Measurements from ENCODE around the gene SVOPL. TPM values are rescaled to one million over a fixed set of nuclear protein-coding genes. Genes with fewer than 3 reads are reported as not detected.
A peak's percentile ranks its signal among the peaks of the same experiment; 100 is the strongest.
"Not testable (repeated sequence)": the region's sequence is repeated elsewhere in the genome, so short reads cannot be mapped to it uniquely, and the experiment has no call there.

Gene SVOPL
- polyA plus RNA-seq, 4 donors: 2.3 to 5.1 (median 2.9) TPM

DNA sequence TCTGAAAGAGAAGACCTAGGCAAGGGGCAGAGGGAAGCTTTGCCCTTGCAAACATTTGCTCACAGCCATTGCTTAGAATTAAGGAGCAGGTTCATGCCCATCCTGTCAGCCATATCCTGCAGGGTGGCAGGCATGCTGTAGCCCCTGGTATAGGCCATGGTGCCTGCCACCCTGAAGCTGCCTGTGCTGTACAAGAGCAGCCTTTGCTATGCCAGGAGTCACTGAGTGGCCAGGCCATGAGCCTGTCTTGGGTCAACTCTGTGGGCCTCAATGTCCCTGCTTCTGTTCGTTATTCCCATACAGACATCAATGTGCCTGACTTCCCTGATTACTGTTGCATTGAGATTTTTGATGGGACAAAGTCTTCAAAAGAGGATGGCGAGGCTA lies 368 bp upstream of the SVOPL start:
- DNase-seq (ENCODE audit: low read depth in 4 of 4, low spot score in 3 of 4): no peak

DNA sequence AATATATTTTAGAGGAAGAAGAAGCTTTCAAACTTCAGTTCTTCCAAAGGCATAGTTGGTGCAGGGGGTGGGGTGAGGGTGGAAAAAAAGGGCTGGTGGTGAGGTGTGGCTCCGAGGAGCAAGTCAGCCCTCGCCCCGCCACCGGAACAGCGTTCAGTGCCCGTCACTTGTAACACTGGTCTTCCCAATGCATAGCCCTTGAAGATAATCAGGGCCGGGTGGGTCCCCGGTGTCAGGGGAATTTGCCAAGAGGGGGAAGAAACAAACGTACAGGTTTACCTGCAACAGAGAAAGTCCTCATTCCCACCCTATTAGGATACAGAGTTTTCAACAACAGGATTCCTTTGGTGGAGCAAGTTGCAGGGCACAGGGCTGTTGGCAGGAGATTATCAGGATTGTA lies 1.5 kb downstream of the SVOPL start:
- no peak for DNase-seq (ENCODE audit: low read depth in 4 of 4, low spot score in 3 of 4)

DNA sequence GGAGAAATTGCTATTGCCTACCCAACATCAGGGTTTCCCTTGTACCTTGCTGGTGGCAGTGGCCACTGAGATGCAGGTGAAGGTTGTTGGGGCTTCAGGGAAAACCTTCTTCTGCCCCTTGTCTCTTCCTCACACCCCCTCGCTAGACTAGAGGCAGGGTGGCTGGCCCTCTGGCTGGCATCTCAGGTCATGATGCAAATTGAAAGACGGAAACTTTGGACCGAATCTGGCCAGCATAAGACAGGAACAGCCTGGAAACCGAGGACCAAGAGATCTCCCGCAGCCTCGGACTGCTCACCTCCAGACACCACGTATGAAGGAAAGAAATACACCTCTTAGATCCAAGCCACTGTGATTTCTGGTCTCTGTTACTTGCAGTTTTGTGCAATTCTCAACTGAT lies 2.9 kb downstream of the SVOPL start:
- DNase-seq (ENCODE audit: low read depth in 4 of 4, low spot score in 3 of 4): no peak

DNA sequence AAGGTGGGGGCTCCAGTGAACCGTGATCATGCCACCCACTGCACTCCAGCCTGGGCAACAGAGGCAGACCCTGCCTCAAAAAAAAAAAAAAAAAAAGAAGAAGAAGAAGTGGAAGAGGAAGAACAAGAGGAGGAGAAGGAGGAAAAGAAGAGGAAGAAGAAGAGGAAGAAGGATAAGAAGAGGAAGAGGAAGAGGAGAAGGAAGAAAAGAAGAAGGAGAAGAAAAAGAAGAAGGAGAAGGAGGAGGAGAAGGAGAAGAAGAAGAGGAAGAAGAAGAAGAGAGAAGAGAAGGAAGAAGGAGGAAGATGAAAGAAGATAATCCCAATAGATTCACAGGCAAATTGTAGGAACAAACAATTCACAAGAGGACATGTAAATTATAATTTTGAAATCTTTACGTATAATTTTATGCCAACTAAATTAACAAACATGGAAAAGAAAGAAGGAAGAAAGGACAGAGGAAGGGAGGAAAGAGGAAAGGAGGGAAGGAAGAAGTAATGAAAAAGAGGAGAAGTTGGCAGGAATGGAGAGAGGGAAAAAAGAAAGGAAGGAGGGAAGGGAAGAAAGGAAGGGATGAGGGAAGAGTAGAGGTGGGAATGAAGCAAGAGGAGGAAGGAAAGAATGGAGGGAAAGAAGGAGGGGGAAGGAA lies 3.5 kb downstream of the SVOPL start:
- DNase-seq (ENCODE audit: low read depth in 4 of 4, low spot score in 3 of 4): no peak

DNA sequence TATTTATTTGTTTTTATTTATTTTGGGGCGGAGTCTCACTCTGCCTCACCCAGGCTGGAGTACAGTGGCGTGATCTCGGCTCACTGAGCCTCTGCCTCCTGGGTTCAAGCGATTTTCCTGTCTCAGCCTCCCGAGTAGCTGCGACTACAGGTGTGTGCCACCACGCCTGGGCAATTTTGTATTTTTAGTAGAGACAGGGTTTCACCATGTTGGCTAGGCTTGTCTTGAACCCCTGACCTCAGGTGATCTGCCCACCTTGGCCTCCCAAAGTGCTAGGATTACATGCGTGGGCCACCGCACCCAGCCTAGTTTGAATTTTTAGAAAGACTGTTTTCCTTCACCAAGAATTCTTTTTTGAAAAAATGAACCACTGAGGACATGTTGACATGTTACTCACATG lies 5.4 kb downstream of the SVOPL start:
- DNase-seq (ENCODE audit: low read depth in 4 of 4, low spot score in 3 of 4): not testable (repeated sequence)

DNA sequence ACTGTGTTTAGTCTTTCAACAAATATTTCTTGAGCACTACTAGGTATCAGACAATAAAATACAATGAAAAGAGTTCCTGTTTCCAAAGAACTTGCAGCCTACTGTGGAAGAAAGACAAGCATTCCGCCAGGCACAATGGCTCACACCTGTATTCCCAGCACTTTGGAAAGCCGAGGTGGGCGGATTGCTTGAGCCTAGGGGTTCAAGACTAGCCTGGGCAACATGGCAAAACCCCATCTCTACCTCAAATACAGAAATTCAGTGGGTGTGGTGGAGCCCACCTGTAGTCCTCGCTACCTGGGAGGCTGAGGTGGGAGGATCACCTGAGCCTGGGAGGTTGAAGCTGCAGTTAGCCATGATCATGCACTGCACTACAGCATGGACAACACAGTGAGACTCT lies 6.1 kb downstream of the SVOPL start:
- no peak for DNase-seq (ENCODE audit: low read depth in 4 of 4, low spot score in 3 of 4)

DNA sequence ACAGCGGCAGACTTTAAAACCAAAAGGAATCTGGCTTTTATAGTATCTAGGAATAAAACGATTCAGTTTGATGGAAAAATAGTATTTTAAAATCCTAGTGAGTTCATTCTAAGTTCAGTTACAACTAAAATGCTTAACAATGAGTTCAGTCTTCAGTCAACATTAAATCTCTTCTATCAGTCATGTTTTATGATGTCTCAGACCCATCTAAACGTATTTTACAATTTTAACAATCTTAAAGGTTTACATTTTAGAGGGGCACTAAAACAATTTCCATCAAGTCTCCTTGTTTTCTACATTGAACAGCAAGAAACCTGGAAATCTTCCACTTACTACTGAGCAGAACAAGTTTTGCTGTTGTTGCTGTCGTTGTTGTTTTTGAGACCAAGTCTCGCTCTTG lies 10.0 kb downstream of the SVOPL start:
- peak in 2 of 4 donors; percentile 26 to 56 for DNase-seq (ENCODE audit: low read depth in 4 of 4, low spot score in 3 of 4)

DNA sequence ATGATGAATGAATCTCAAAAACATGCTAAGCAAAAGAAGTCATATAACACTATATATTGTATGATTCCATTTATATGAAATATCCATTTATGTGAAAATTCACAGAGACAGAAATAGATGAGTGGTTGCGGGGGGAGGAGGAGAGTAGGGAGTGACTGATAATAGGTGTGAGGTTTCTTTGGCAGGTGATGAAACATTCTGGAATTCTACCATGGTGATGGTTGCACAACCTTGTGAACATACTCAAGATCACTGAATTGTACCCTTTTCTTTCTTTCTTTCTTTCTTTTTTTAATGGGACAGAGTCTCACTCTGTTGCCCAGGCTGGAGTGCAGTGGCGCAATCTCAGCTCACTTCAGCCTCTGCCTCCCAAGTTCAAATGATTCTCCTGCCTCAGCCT lies 10.7 kb downstream of the SVOPL start:
- no peak for DNase-seq (ENCODE audit: low read depth in 4 of 4, low spot score in 3 of 4)

DNA sequence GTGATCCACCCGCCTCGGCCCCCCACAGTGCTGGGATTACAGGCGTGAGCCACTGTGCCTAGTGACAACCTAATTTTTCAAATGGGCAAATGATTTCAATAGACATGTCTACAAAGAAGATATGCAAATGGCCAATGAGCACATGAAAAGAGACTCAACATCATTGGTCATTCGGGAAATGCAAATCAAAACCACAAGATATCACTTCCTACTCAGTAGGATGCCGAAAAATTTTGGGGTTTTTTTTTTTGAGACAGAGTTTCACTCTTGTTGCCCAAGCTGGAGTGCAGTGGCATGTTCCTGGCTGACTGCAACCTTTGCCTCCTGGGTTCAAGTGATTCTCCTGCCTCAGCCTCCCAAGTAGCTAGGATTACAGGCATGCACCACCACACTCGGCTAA lies 13.1 kb downstream of the SVOPL start:
- not testable (repeated sequence) for DNase-seq (ENCODE audit: low read depth in 4 of 4, low spot score in 3 of 4)

DNA sequence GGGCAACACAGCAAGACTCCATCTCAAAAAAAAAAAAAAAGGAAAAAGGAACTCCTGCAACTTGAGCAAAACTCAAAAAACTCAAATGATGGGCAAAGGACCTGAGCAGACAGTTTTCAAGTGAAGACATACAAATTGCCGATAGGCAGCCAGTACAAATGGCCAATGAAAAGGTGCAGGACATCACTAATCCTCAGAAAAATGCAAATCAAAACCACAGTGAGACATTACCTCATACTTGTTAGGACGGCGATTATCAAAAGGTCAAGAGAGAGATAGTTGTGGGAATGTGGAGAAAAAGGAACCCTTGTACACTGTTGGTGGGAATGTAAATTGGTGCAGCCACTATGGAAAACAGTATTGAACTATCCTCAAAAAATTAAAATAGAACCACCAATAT lies 16.8 kb downstream of the SVOPL start:
- no peak for DNase-seq (ENCODE audit: low read depth in 4 of 4, low spot score in 3 of 4)

DNA sequence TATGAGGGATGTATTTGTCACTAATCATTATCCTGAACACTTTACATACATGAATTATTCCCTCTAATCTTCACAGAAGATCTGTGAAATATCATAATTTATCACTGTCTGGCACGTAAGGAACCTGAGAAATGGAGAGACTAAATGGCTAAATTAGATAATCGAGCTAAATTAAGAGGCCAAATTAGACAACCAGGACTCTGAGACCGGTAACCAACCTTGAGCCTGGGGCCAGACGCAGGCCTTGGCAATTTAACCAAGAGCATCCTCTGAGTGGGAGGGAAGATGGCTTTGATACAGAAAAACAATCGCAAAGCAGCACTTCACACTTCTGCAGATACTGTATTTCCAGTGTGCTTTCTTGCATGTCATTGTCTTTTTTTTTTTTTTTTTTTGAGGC lies 21.4 kb downstream of the SVOPL start:
- no peak for DNase-seq (ENCODE audit: low read depth in 4 of 4, low spot score in 3 of 4)

DNA sequence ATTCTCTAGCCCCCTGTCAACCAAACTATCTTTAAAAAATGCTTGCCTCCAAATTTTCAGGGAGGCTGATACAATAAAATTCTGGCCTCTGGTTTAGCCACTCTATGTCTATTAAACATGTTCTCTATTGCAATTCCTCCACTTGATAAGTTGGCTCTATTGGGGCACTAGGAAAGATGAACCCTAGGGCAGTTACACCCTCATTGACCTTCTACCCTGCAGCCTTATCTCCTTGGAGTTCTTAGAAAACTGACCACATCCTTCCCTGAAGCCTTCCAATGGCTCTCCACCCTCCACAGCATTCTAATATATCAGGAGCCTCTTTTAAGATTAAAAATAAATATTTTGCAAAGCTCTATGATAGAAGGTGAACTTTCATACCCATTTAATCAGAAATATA lies 30.6 kb downstream of the SVOPL start:
- no peak for DNase-seq (ENCODE audit: low read depth in 4 of 4, low spot score in 3 of 4)

DNA sequence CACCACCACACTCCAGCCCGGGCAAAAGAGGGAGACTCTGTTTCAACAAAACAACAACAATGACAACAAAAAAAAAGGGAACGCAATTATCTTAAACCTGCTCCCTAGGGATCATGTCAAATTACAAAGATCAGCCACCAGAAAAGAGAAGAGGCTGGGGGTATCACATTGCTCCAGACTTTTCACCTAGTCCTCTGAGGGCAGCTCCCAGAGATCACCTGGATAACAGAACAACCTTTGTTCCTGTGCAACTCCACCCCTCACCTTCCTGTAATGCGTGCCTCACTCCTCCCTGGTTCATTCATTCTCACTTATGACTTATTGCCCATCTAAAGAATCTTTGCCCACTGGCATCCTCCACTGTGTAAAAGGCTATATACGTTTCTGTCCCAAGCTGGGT lies 31.8 kb downstream of the SVOPL start:
- no peak for DNase-seq (ENCODE audit: low read depth in 4 of 4, low spot score in 3 of 4)

DNA sequence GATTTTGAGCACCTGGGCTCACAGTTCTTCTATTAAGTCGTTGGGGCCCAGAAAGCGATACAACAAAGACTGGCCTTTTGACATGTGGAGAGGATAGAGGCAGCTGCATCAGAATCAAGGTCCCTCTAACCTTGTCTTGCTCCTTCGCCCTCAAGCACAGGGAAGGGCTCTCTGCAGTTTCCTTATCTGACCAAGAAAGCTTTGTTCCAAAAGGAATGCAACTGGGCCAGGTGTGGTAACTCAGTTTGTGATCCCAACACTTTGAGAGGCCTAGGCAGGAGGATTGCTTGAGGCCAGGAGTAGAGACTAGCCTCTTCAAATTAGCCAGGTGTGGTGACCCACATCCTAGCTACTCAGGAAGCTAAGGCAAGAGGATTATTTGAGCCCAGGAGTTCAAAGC lies 32.2 kb downstream of the SVOPL start:
- DNase-seq (ENCODE audit: low read depth in 4 of 4, low spot score in 3 of 4): no peak

DNA sequence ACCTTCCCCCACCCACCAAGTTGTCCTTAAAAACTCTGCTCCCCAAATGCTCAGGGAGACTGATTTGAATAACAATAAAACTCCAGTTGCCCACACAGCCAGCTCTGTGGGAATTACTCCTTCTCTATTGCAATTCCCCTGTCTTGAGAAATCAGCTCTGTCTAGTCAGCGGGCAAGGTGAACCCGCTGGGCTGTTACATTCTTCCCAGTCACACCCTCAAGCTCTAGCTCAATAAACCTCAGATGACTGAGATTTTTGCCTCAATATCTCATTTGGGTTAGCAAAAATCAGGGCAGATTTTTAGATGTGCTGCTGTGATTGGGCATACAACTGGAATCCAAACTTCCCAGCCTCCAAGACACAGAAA lies 32.9 kb downstream of the SVOPL start:
- no peak for DNase-seq (ENCODE audit: low read depth in 4 of 4, low spot score in 3 of 4)

DNA sequence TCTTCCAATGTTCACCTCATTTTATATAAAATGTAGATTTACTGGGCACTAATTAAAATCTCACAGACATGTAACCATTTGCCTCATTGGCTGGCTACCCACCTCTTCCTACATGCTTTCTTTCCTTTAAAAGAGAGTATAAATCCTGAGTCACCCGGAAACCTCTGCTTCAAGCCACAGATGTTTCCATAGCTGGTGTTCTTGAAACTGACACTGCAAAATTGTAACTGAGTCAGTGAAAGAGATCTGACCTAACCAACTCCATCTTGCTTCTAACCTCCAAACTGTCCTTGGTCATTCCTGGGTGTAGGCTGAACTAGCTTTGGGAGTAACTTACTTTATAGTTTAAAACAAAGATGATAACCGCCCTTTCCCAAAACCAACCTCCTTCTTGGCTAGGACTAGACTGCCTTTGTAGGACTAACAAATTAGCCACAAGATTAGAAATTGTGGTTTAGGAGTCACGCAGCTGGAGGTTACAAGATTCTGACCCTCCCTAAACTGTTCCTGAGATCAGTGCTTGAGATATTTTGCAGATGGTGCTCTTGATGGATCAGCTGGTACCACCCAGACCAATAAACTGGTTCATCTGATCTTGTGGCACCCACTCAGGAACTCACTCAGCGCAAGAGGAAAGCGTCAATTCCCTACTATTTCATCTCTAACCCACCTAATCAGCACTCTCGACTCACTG lies 33.5 kb downstream of the SVOPL start:
- no peak for DNase-seq (ENCODE audit: low read depth in 4 of 4, low spot score in 3 of 4)

DNA sequence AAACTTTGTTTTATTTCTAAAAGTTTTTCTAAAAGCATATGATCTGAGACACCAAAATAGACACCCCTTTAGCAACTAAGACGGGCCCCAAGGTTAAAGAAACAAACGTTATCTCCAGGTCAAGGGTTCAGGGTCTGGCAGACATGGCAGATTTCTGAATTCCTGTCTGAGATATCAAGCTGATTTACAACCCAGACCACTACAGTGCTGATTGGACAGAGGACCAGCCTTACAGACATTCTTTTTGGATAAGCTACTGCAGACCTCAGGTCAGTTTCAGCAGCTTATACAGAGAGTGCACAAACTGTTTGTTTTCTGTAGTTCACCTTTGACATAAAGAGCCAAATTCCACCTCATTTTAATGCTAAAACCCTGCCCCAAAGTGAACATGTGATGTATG lies 34.8 kb downstream of the SVOPL start:
- DNase-seq (ENCODE audit: low read depth in 4 of 4, low spot score in 3 of 4): no peak

DNA sequence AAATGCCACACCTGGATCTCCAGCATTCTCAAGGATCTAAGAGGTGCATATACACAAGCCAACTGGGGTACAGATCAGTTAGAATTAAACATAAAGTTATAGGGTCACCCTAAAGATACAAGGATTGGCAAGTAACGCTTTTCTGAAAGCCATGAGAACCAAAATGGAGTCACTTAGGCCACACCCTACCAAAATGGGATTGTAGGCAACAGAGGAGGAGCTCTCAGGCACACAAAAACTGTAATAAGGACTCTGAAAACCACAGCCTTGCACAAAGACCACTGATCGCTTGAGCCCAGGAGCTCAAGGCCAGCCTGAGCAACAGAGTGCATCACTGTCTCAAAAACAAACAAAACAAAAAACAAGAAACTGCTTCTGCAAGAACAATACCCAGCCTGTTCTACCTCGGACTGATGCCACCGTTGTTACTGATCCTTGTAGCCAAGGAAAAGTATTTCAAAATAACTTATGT lies 35.5 kb downstream of the SVOPL start:
- DNase-seq (ENCODE audit: low read depth in 4 of 4, low spot score in 3 of 4): no peak

DNA sequence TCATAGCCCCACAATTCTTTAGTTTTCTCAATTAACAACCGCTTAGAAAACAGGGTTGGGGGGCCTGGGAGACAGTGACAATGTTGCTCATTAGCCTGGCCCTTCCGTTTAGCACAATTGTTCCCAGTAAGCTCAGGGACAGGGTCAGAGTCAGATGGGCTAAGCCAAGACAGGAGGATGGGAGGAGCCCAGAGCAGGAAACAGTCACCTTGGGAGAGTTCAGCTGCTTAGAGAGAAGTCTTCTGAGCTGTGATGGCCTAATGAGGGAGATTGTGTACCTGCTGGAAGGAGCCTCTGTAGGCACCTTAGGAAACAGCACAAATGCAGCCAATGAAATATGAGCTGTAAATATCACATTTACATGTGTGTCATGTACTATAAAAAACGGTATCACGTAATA lies 35.9 kb downstream of the SVOPL start:
- no peak for DNase-seq (ENCODE audit: low read depth in 4 of 4, low spot score in 3 of 4)

DNA sequence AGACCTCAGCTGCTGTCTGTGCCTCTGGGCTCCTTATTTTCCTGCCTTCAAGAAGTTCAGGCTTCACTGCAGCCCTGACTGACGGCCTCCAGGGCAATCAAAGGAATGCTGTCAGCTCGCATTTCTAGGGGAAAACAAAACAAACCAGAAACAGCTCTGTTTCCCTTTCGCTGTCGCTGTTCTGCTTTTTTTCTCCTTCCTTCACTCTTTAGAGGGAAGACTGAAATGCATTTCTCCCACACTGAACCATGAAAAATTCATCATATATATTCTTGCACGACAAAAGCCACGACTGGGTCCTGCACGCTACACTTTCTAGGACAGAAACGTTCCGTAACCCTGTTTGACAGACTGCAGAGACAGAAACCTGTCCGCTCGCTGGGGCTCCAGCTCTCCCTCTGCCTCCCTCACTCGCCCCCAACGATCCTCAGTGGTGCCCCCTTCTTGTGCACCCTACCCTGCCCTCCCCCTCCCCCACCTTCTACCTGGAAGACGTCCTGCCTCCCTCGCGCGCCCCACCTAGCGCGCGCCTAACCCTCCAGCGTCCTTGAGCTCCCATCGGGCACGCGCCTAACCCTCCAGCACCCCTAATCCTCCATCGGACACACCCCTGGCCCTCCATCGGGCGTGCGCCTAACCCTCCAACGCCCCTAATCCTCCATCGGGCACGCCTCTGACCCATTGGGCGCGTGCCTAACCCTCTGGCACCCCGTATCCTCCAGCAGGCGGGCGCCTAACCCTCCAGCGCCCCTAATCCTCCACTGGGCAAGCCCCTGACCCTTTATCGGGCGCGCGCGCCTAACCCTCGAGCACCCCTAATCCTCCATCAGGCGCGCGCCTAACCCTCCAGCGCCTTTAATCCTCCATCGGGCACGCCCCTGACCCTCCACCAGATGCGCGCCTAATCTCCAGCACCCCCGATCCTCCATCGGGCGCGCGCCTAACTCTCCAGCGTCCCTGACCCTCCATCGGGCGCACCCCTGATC lies 37.1 kb downstream of the SVOPL start:
- DNase-seq (ENCODE audit: low read depth in 4 of 4, low spot score in 3 of 4): peak in 3 of 4 donors; percentile 44 to 65 (median 55)

DNA sequence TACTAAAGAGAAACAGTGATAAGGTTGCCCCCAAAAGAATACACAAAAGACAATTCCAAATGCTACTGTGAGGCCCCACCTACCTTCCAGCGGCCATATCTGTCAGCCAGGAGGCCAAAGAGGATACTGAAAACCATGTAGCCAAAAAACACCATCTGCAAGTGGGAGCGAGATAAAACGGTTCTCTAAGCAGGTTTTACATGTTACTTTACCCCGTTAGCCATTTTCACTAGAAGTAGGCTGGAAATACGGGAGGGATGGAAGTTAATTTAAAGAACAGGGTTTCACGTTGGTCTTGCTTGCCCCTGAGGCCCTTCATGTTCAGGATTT lies 38.2 kb downstream of the SVOPL start:
- no peak for DNase-seq (ENCODE audit: low read depth in 4 of 4, low spot score in 3 of 4)

All from right renal pelvis (tissue), 4 donors.